Measurements from ENCODE around the gene PIP5KL1.

DNA sequence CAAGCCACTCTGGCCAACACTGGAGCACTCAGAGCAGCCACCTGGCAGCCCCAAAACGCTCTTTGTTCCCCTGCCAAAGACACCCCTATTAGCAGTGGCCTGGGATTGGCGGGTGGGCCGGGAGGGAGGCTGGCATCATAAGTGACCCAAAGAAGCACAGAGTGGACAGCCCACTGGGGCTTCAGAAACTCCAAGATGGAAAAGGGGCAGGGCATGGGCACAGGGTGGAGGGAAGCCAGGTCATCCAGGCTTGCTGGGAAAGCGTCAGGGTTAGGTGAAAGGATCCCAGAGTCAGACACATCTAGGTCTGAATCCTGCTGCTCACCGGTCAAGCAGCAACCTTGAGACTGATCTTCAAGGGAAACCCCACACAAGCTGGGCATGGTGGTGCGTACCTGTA is 35.4 kb upstream of the PIP5KL1 start:
- no peak for TF ChIP-seq EZH2 (IDR thresholded peaks at IDR 0.05; ENCODE audit: low read length)
- TF ChIP-seq, protein P1, sequence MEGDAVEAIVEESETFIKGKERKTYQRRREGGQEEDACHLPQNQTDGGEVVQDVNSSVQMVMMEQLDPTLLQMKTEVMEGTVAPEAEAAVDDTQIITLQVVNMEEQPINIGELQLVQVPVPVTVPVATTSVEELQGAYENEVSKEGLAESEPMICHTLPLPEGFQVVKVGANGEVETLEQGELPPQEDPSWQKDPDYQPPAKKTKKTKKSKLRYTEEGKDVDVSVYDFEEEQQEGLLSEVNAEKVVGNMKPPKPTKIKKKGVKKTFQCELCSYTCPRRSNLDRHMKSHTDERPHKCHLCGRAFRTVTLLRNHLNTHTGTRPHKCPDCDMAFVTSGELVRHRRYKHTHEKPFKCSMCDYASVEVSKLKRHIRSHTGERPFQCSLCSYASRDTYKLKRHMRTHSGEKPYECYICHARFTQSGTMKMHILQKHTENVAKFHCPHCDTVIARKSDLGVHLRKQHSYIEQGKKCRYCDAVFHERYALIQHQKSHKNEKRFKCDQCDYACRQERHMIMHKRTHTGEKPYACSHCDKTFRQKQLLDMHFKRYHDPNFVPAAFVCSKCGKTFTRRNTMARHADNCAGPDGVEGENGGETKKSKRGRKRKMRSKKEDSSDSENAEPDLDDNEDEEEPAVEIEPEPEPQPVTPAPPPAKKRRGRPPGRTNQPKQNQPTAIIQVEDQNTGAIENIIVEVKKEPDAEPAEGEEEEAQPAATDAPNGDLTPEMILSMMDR (optimal IDR thresholded peaks at IDR 0.05 in 1 of 3, IDR thresholded peaks at IDR 0.05 in 1 of 3, conservative IDR thresholded peaks at IDR 0.05 in 1 of 3; ENCODE audit: extremely low read depth in 1 of 3, insufficient read depth in 2 of 3, low read length in 3 of 3): no peak

Measured in keratinocyte (primary cell).